HCT116 (cell line): Measurements from ENCODE around the gene MVK.

Experiments used
- CBX3 ChIP-seq: IDR thresholded peaks from 2 replicates; pipeline ENCODE4 v1.6.1; 2012; ENCODE audit warnings: low read depth
- CEBPB ChIP-seq: IDR thresholded peaks from 2 replicates; pipeline ENCODE4 v1.6.1; 2012; ENCODE audit warnings: low read depth
- CTCF ChIP-seq, 3 experiments: fragments of 200-600 bp in 1 of 3; sonication (generic) in 1 of 3; IDR thresholded peaks in 2 of 3; conservative IDR thresholded peaks in 1 of 3; 2 replicates each; pipeline ENCODE4 v1.5.1; 2012 to 2017; ENCODE audit warnings: low read depth in 2 of 3, low read length in 2 of 3, antibody characterized with exemption in 1 of 3, borderline replicate concordance in 1 of 3, control low read depth in 1 of 3, mild to moderate bottlenecking in 1 of 3, mixed read lengths in 1 of 3, mixed run types in 1 of 3, moderate library complexity in 1 of 3; ENCODE audit not compliant: insufficient read depth in 1 of 3
- EZH2 ChIP-seq: fragments of 200-600 bp; sonication (generic); IDR thresholded peaks from 2 replicates; pipeline ENCODE4 v1.6.1; 2017; ENCODE audit warnings: antibody characterized with exemption, mixed run types
- EZH2phosphoT487 ChIP-seq: fragments of 200-600 bp; IDR thresholded peaks from 2 replicates; pipeline ENCODE4 v1.6.1; 2018; ENCODE audit warnings: antibody characterized with exemption, borderline replicate concordance
- FOSL1 ChIP-seq: IDR thresholded peaks from 2 replicates; pipeline ENCODE4 v1.6.1; 2012; ENCODE audit warnings: low read depth
- JUND ChIP-seq: IDR thresholded peaks from 2 replicates; pipeline ENCODE4 v1.6.1; 2012
- POLR2A ChIP-seq: IDR thresholded peaks from 2 replicates; pipeline ENCODE4 v1.7.0; 2011; ENCODE audit warnings: borderline replicate concordance; ENCODE audit not compliant: insufficient read depth, insufficient read length; ENCODE audit errors: extremely low read depth
- POLR2AphosphoS5 ChIP-seq: IDR thresholded peaks from 2 replicates; pipeline ENCODE4 v1.6.1; 2011; ENCODE audit warnings: mild to moderate bottlenecking, low read depth, low read length, moderate library complexity
- RAD21 ChIP-seq: IDR thresholded peaks from 2 replicates; pipeline ENCODE4 v1.6.1; 2012; ENCODE audit warnings: low read depth, mild to moderate bottlenecking
- TCF7L2 ChIP-seq: IDR thresholded peaks from 2 replicates; pipeline ENCODE4 v1.7.0; 2011; ENCODE audit warnings: borderline replicate concordance, inconsistent platforms; ENCODE audit not compliant: insufficient read depth, insufficient read length; ENCODE audit errors: extremely low read depth
- YY1 ChIP-seq: IDR thresholded peaks from 2 replicates; pipeline ENCODE4 v1.6.1; 2011; ENCODE audit warnings: low read length, low read depth, moderate library complexity, mild to moderate bottlenecking; ENCODE audit not compliant: insufficient replicate concordance; ENCODE audit errors: extremely low read depth

DNA sequence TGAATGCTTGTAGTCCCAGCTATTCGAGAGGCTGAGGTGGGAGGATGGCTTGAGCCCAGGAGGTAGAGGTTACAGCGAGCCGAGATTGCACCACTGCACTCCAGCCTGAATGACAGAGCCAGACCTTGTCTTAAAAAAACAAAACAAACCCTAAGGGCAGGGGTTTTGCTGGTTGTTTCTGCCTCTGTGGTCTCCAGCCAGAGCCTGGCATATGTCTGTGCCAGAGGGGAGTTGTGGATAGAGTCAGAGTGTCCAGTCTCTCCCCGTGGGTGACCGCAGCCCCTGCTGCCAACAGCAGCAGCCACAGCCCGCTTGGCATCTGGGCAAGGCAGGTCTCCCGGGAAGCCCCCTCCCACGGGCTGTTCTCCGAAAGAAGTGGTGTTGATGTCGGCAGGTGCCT lies 37.6 kb downstream of the MVK start:
- no peak for TF ChIP-seq TCF7L2
- no peak for TF ChIP-seq CTCF (IDR thresholded peaks at IDR 0.05 in 2 of 3, conservative IDR thresholded peaks at IDR 0.05 in 1 of 3; ENCODE audit: borderline replicate concordance in 1 of 3, insufficient read depth in 1 of 3, low read depth in 2 of 3, low read length in 2 of 3)
- TF ChIP-seq CEBPB, result no peak
- TF ChIP-seq EZH2, result no peak
- TF ChIP-seq EZH2phosphoT487, result no peak
- no peak for TF ChIP-seq POLR2A
- TF ChIP-seq FOSL1, result no peak
- no peak for TF ChIP-seq JUND
- no peak for TF ChIP-seq CBX3
- no peak for TF ChIP-seq POLR2AphosphoS5
- no peak for TF ChIP-seq YY1
- no peak for TF ChIP-seq RAD21
